ENCODE measurements around the gene TOR4A.

- TF ChIP-seq EZH2 (IDR thresholded peaks at IDR 0.05; ENCODE audit: borderline replicate concordance, low read depth, low read length, severe bottlenecking): no peak
- TF ChIP-seq CTCF (IDR thresholded peaks at IDR 0.05; ENCODE audit: borderline replicate concordance, extremely low read depth, low read length, poor library complexity, severe bottlenecking): no peak
These were observed 30.6 kb downstream of the TOR4A start for GRCh38 chr9:137308057-137308619.
